IMR-90 (cell line): ENCODE data around the gene LIPE. TPM values are rescaled to one million over a fixed set of nuclear protein-coding genes. Genes with fewer than 3 reads are reported as not detected.

ENCODE experiments used
- ATAC-seq: fragments of 200-7000 bp; cut with Tn5 transposase; 2 replicates; pipeline ENCODE4 v1.9.1; 2020; ENCODE audit warnings: low read depth, mild to moderate bottlenecking, moderate library complexity
- BruUV-seq: library from RNA; stranded (reverse); fragments of 400-500 nt; replicated peaks from 2 replicates; lab custom pipeline; 2021; lab: Mats Ljungman, UMichigan
- CTCF ChIA-PET: fragments of 300-600 bp; formaldehyde crosslinking; extraction: SDS; loops from one replicate; lab custom pipeline; 2021; ENCODE audit warnings: antibody characterized with exemption; lab: Yijun Ruan, JAX
- POLR2A ChIA-PET: fragments of 300-600 bp; sonication (Branson Sonifier 250); formaldehyde crosslinking; loops from one replicate; lab custom pipeline; 2022; ENCODE audit warnings: antibody characterized with exemption; ENCODE audit not compliant: unreplicated experiment; lab: Charles Lee
- DNase-seq: peaks from one replicate; pipeline ENCODE4 v3.0.0; 2013
- H2AFZ ChIP-seq: replicated peaks from 2 replicates; pipeline ENCODE3; 2013; ENCODE audit warnings: low read length, mild to moderate bottlenecking; ENCODE audit not compliant: poor library complexity
- H2AK5ac ChIP-seq: 2 replicates; pipeline ENCODE4 v1.6.1; 2013; ENCODE audit warnings: low read depth, low read length, inconsistent platforms
- H2AK9ac ChIP-seq: replicated peaks from 2 replicates; pipeline ENCODE3; 2013; ENCODE audit warnings: mild to moderate bottlenecking, low read depth, low read length, moderate library complexity; ENCODE audit not compliant: poor library complexity
- H2BK120ac ChIP-seq: 2 replicates; pipeline ENCODE4 v1.6.1; 2013; ENCODE audit warnings: low read depth, low read length, inconsistent platforms
- H2BK15ac ChIP-seq: 3 replicates; pipeline ENCODE4 v1.6.1; 2013; ENCODE audit warnings: low read depth, low read length, inconsistent platforms
- H2BK20ac ChIP-seq: 2 replicates; pipeline ENCODE4 v1.6.1; 2013; ENCODE audit warnings: low read depth, mild to moderate bottlenecking, inconsistent platforms, low read length, moderate library complexity
- H2BK5ac ChIP-seq: 2 replicates; pipeline ENCODE4 v1.6.1; 2013; ENCODE audit warnings: mild to moderate bottlenecking, low read depth, low read length, inconsistent platforms; ENCODE audit not compliant: poor library complexity, severe bottlenecking
- H3K14ac ChIP-seq: replicated peaks from 2 replicates; pipeline ENCODE4 v1.6.1; 2013; ENCODE audit warnings: low read depth, low read length, inconsistent platforms
- H3K18ac ChIP-seq: 2 replicates; pipeline ENCODE4 v1.6.1; 2013; ENCODE audit warnings: low read depth, low read length, control low read depth
- H3K23ac ChIP-seq: 2 replicates; pipeline ENCODE4 v1.6.1; 2013; ENCODE audit warnings: low read depth, low read length, inconsistent platforms
- H3K27ac ChIP-seq: 2 replicates; pipeline ENCODE4 v1.5.1; 2013; ENCODE audit warnings: mild to moderate bottlenecking, control low read depth, low read length; ENCODE audit not compliant: insufficient read depth
- H3K27me3 ChIP-seq: 2 replicates; pipeline ENCODE4 v1.6.1; 2013; ENCODE audit warnings: low read length; ENCODE audit not compliant: control insufficient read depth, insufficient read depth
- H3K36me3 ChIP-seq: 2 replicates; pipeline ENCODE4 v1.6.1; 2013; ENCODE audit warnings: low read length, mixed read lengths; ENCODE audit not compliant: control insufficient read depth, insufficient read depth
- H3K4ac ChIP-seq: 2 replicates; pipeline ENCODE4 v1.6.1; 2013; ENCODE audit warnings: low read depth, low read length, inconsistent platforms
- H3K4me1 ChIP-seq: 2 replicates; pipeline ENCODE4 v1.6.1; 2013; ENCODE audit warnings: low read length, mixed read lengths; ENCODE audit not compliant: control insufficient read depth, insufficient read depth
- H3K4me2 ChIP-seq: 2 replicates; pipeline ENCODE4 v1.6.1; 2013; ENCODE audit warnings: low read depth, mild to moderate bottlenecking, control low read depth, low read length, moderate library complexity
- H3K4me3 ChIP-seq: 2 replicates; pipeline ENCODE4 v1.5.1; 2013; ENCODE audit warnings: low read depth, mild to moderate bottlenecking, control low read depth, low read length, moderate library complexity; ENCODE audit not compliant: insufficient read depth
- H3K56ac ChIP-seq: 2 replicates; pipeline ENCODE4 v1.6.1; 2013; ENCODE audit warnings: low read length, inconsistent platforms; ENCODE audit not compliant: insufficient read depth; ENCODE audit errors: extremely low read depth
- H3K79me1 ChIP-seq, 2 experiments: 2 replicates each; pipeline ENCODE4 v1.6.1; 2013; ENCODE audit warnings: low read length in 2 of 2, inconsistent platforms in 1 of 2, low read depth in 1 of 2
- H3K9ac ChIP-seq: 2 replicates; pipeline ENCODE4 v1.6.1; 2013; ENCODE audit warnings: low read depth, low read length, control low read depth
- H3K9me1 ChIP-seq: 2 replicates; pipeline ENCODE4 v1.6.1; 2013; ENCODE audit warnings: low read length, inconsistent platforms; ENCODE audit not compliant: insufficient read depth
- H3K9me3 ChIP-seq: 2 replicates; pipeline ENCODE4 v1.6.1; 2013; ENCODE audit warnings: low read length; ENCODE audit not compliant: control insufficient read depth, insufficient read depth
- H4K20me1 ChIP-seq: 2 replicates; pipeline ENCODE4 v1.6.1; 2013; ENCODE audit warnings: low read length, inconsistent platforms; ENCODE audit not compliant: insufficient read depth
- H4K5ac ChIP-seq: 2 replicates; pipeline ENCODE4 v1.6.1; 2013; ENCODE audit warnings: mild to moderate bottlenecking, low read depth, low read length, control low read depth
- H4K8ac ChIP-seq, 2 experiments: 2 replicates each; pipeline ENCODE4 v1.6.1; 2013; ENCODE audit warnings: low read depth in 2 of 2, low read length in 2 of 2, control low read depth in 1 of 2, inconsistent platforms in 1 of 2
- H4K91ac ChIP-seq: 2 replicates; pipeline ENCODE4 v1.6.1; 2013; ENCODE audit warnings: low read depth, low read length, inconsistent platforms; ENCODE audit not compliant: insufficient read depth
- BHLHE40 ChIP-seq: fragments of 150-350 bp; IDR thresholded peaks from 2 replicates; pipeline ENCODE4 v1.6.1; 2016; ENCODE audit warnings: mild to moderate bottlenecking, low read depth, low read length
- CEBPB ChIP-seq: IDR thresholded peaks from 2 replicates; pipeline ENCODE4 v1.6.1; 2012; ENCODE audit warnings: low read depth, low read length, improper control_type of control experiment
- CTCF ChIP-seq: conservative IDR thresholded peaks from 2 replicates; pipeline ENCODE4 v1.5.1; 2012; ENCODE audit warnings: mild to moderate bottlenecking, low read depth, low read length, improper control_type of control experiment
- ELK1 ChIP-seq: fragments of 150-350 bp; IDR thresholded peaks from 2 replicates; pipeline ENCODE4 v1.6.1; 2016; ENCODE audit warnings: low read depth, mild to moderate bottlenecking, low read length, moderate library complexity, borderline replicate concordance
- FOS ChIP-seq: fragments of 150-350 bp; IDR thresholded peaks from 2 replicates; pipeline ENCODE4 v1.6.1; 2016; ENCODE audit warnings: low read depth, low read length
- MAFK ChIP-seq: IDR thresholded peaks from 2 replicates; pipeline ENCODE4 v1.6.1; 2012; ENCODE audit warnings: low read depth, low read length, improper control_type of control experiment
- MAZ ChIP-seq: IDR thresholded peaks from 2 replicates; pipeline ENCODE4 v1.6.1; 2012; ENCODE audit warnings: low read depth, mild to moderate bottlenecking, low read length, improper control_type of control experiment, moderate library complexity, borderline replicate concordance
- MXI1 ChIP-seq: IDR thresholded peaks from 2 replicates; pipeline ENCODE4 v1.6.1; 2012; ENCODE audit warnings: low read depth, mild to moderate bottlenecking, low read length, moderate library complexity, borderline replicate concordance
- NFE2L2 ChIP-seq: fragments of 150-350 bp; IDR thresholded peaks from 2 replicates; pipeline ENCODE4 v1.6.1; 2016; ENCODE audit warnings: low read depth, mild to moderate bottlenecking, low read length
- RAD21 ChIP-seq: IDR thresholded peaks from 2 replicates; pipeline ENCODE4 v1.6.1; 2012; ENCODE audit warnings: low read length, improper control_type of control experiment
- RCOR1 ChIP-seq: IDR thresholded peaks from 2 replicates; pipeline ENCODE4 v1.6.1; 2012; ENCODE audit warnings: mild to moderate bottlenecking, low read length, improper control_type of control experiment; ENCODE audit not compliant: insufficient replicate concordance
- USF2 ChIP-seq: fragments of 150-350 bp; IDR thresholded peaks from 2 replicates; pipeline ENCODE4 v1.6.1; 2017; ENCODE audit warnings: mild to moderate bottlenecking, antibody characterized with exemption, low read length, low read depth
- WGBS, 2 experiments: methylation state at CpG; one replicate each; pipeline versions ENCODE4 v1.1.5 to v1.1.7; 2013; ENCODE audit warnings: missing lambda C conversion rate in 2 of 2; ENCODE audit not compliant: insufficient read length in 1 of 2; ENCODE audit errors: extremely low coverage in 2 of 2; 5-methylcytosine and 5-hydroxymethylcytosine counted together
- dilution Hi-C: fragments of 300-500 bp; cut with HindIII; formaldehyde crosslinking; loops from one replicate; pipeline ENCODE4 v1.14.3; 2018; ENCODE audit warnings: low sequenced_read_pairs; ENCODE audit not compliant: unreplicated experiment
- in situ Hi-C: fragments of 300-500 bp; cut with MboI; formaldehyde crosslinking; loops from 3 replicates; pipeline ENCODE4 v1.14.3; 2019; ENCODE audit warnings: low sequenced_read_pairs, inconsistent platforms, mixed read lengths
- intact Hi-C: fragments of 100-400 bp; cut with micrococcal nuclease; formaldehyde crosslinking; loops from 2 replicates; pipeline ENCODE4 v1.10.0; 2022
- polyA plus RNA-seq, 3 experiments: library from polyadenylated mRNA; depleted of rRNA; stranded (reverse); fragments of >200 nt; gene quantifications; 2 replicates each; pipeline ENCODE4 v1.2.3, GENCODE V29; 2012; ENCODE audit warnings: low replicate concordance in 1 of 3
- total RNA-seq: library from RNA; depleted of rRNA; stranded (reverse); fragments of >200 nt; gene quantifications from 2 replicates; pipeline ENCODE4 v1.2.3, GENCODE V29; 2012

LIPE gene
- total and polyA plus RNA-seq, 2 of the 4 experiments (the other 2 are of a cell fraction), result 1.1 to 5.4 TPM

GRCh38 chr19:42423462-42424344 lies 3.5 kb downstream of the LIPE start:
- Histone ChIP-seq H3K56ac (no peak overlapping the region), H3K27me3 (no peaks in the 10 kb centered on the region)
- TF ChIP-seq CEBPB (peak; percentile 87), MAFK (no peak), NFE2L2 (no peak), MAZ (peak; percentile 60; the same call in 1 of the 2 replicates), USF2 (peak; percentile 37), ELK1 (no peak), MXI1 (peak; percentile 64; the same call in 1 of the 2 replicates), BHLHE40 (0 out of 2 replicates have a peak, but pooled peaks have one; percentile 4), FOS (no peak), RCOR1 (no peak), CTCF (no peak), RAD21 (no peak)

More at GRCh38 chr19:42423462-42424344, 3.5 kb downstream of the LIPE start:
- Histone ChIP-seq H2AK9ac (peak overlapping the region; percentile 58), H2BK120ac (no peak overlapping the region), H3K4me3 (peak overlapping the region; percentile 64), H2BK5ac (peak overlapping the region; percentile 8), H3K27ac (peak overlapping the region; percentile 39; the same call in 1 of the 2 replicates), H4K20me1 (peaks cover 11% of the 10 kb centered on the region; the same call in 1 of the 2 replicates), H3K14ac (peak overlapping the region; percentile 66; the same call in 1 of the 2 replicates), H3K9ac (peak overlapping the region; percentile 59), H4K8ac (peak overlapping the region; percentile 57 to 84; a peak in 3 of 4 replicates), H4K5ac (no peak overlapping the region; the same call in 1 of the 2 replicates), H3K23ac (no peak overlapping the region), H3K79me1 (peaks cover 4 to 19% of the 10 kb centered on the region in 2 experiments; a peak in 2 of 4 replicates), H3K4ac (peak overlapping the region; percentile 44), H3K9me3 (no peaks in the 10 kb centered on the region), H2BK15ac (no peak overlapping the region), H3K9me1 (peaks cover 11% of the 10 kb centered on the region), H4K91ac (peak overlapping the region; percentile 55; the same call in 1 of the 2 replicates), H2AK5ac (peak overlapping the region; percentile 38; the same call in 1 of the 2 replicates), H3K18ac (no peak overlapping the region; the same call in 1 of the 2 replicates), H3K4me2 (peak overlapping the region; percentile 92), H2AFZ (peak overlapping the region; percentile 96), H2BK20ac (no peak overlapping the region), H3K4me1 (peaks cover 9% of the 10 kb centered on the region), H3K36me3 (no peaks in the 10 kb centered on the region)
- ChIA-PET CTCF (interaction anchor here (0.9 to 2.0 kb wide), 4 partner anchors 10 to 23 kb away, joined by 3 to 9 read pairs (median 4); no protein-coding TSS in a partner anchor), POLR2A (no interaction called here)
- DNase-seq, result peak; percentile 90
- WGBS, 2 experiments, result 14% methylated on average over 19 of the region's 65 CpGs; no CpG with 5 or more reads in 1 of the 2 experiments
- BruUV-seq, result no TSS peak
- peak; percentile 97 for ATAC-seq
- intact Hi-C loops, result no loop called here
- dilution Hi-C loops, result no loop called here
- in situ Hi-C loops, result no loop called here
